Esophagus (tissue), 2 donors: Measurements from ENCODE around the gene SLC26A3. TPM values are rescaled to one million over a fixed set of nuclear protein-coding genes. Genes with fewer than 3 reads are reported as not detected.

ENCODE experiments used
- H3K27ac ChIP-seq, 2 donors: one replicate each; pipeline ENCODE4 v1.5.1; 2013; ENCODE audit warnings: low read depth in 2 of 2, mild to moderate bottlenecking in 2 of 2, inconsistent platforms in 1 of 2, low read length in 1 of 2, moderate library complexity in 1 of 2
- H3K27me3 ChIP-seq, 2 donors: one replicate each; pipeline ENCODE4 v1.6.1; 2013; ENCODE audit warnings: low read length in 2 of 2, control low read depth in 1 of 2, mild to moderate bottlenecking in 1 of 2; ENCODE audit not compliant: insufficient read depth in 2 of 2, control insufficient read depth in 1 of 2
- H3K36me3 ChIP-seq, 2 donors: one replicate each; pipeline ENCODE4 v1.6.1; 2013; ENCODE audit warnings: low read length in 1 of 2; ENCODE audit not compliant: control insufficient read depth in 2 of 2, insufficient read depth in 2 of 2
- H3K4me1 ChIP-seq, 2 donors: one replicate each; pipeline ENCODE4 v1.6.1; 2013; ENCODE audit warnings: low read length in 1 of 2; ENCODE audit not compliant: control insufficient read depth in 2 of 2, insufficient read depth in 2 of 2
- H3K4me3 ChIP-seq, 2 donors: one replicate each; pipeline ENCODE4 v1.5.1; 2013; ENCODE audit warnings: low read length in 2 of 2, mild to moderate bottlenecking in 2 of 2, low read depth in 1 of 2, moderate library complexity in 1 of 2
- H3K9me3 ChIP-seq, 2 donors: one replicate each; pipeline ENCODE4 v1.6.1; 2013; ENCODE audit warnings: mild to moderate bottlenecking in 2 of 2, low read depth in 1 of 2, low read length in 1 of 2, moderate library complexity in 1 of 2; ENCODE audit not compliant: control insufficient read depth in 2 of 2, insufficient read depth in 1 of 2
- WGBS, 2 donors: extraction: QIAGEN DNeasy Blood & Tissue Kit; methylation state at CpG; one replicate each; pipeline ENCODE4 v1.1.7; 2013; 5-methylcytosine and 5-hydroxymethylcytosine counted together
- polyA plus RNA-seq, 2 donors: library from polyadenylated mRNA; stranded (reverse); fragments of 200-250 nt; gene quantifications; one replicate each; pipeline ENCODE4 v1.2.3, GENCODE V29; 2013
- donor health status: healthy with polysubstance abuse.
- donor health status: Bipolar disorder and iron deficiency.

Gene SLC26A3
- polyA plus RNA-seq, 2 donors: 0.01 to 0.18 TPM

DNA sequence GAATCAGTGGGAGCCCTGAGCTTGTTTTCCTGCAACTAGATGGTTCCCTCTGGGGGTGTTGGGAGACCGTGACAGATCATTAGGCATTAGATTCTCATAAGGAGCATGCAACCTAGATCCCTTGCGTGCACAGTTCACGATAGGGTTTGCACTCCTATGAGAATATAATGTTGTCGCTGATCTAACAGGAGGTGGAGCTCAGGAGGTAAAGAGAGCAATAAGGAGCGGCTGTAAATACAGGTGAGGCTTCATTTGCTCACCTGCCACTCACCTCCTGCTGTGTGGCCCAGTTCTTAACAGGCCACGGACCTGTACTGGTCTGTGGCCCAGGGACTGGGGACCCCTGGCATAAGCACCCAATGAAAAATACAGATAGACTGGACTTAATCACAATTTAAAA, 10.7 kb downstream of the SLC26A3 start:
- Histone ChIP-seq H3K27ac (no peak overlapping the region), H3K36me3 (no peaks in the 10 kb centered on the region), H3K27me3 (no peaks in the 10 kb centered on the region), H3K9me3 (no peaks in the 10 kb centered on the region), H3K4me3 (no peak overlapping the region), H3K4me1 (no peaks in the 10 kb centered on the region)
- 86 to 88% methylated on average over 6 of the region's 6 CpGs for WGBS, 2 donors

DNA sequence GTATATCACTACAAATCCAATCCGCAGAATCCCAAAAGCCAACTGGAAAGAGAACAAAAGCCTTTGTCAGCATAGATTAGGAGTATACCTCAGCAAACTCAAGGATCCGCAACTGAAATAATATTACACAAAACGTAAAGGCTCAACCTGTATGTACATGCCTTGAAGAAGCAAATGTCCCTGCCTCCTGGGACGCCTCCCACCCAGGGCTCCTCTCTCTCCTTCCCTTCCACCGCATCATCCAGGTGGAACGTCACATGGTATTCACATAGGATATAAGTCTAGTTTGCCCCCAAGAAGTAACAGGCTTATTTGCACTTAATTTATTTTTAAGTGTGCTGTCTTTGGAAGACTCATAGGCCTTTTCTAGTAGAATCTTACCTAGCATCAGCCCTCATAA, 13.4 kb downstream of the SLC26A3 start:
- Histone ChIP-seq H3K27ac (no peak overlapping the region), H3K4me1 (no peaks in the 10 kb centered on the region), H3K27me3 (no peaks in the 10 kb centered on the region), H3K9me3 (no peaks in the 10 kb centered on the region), H3K4me3 (no peak overlapping the region), H3K36me3 (no peaks in the 10 kb centered on the region)
- 67 to 69% methylated on average over 6 of the region's 6 CpGs for WGBS, 2 donors

DNA sequence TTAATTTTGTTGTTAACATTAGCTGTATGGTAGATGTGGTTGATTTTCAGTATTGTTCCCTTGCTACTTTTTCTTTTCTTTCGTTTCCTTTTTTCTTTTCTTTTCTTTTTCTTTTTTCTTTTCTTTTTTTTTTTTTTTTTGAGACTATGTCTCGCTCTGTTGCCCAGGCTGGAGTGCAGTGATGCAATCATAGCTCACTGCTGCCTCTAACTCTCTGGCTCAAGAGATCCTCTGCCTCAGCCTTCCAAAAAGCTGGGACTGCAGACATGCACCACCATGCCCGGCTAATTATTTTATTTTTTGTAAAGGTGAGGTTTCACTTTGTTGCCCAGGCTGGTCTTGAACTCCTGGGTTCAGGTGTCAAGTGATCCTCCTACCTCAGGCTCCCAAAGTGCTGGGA, 14.4 kb downstream of the SLC26A3 start:
- H3K9me3 ChIP-seq: no peaks in the 10 kb centered on the region
- 60 to 77% methylated on average over 3 of the region's 3 CpGs for WGBS, 2 donors
- H3K4me1 ChIP-seq: no peaks in the 10 kb centered on the region
- no peak overlapping the region for H3K4me3 ChIP-seq
- H3K36me3 ChIP-seq: no peaks in the 10 kb centered on the region
- H3K27me3 ChIP-seq: no peaks in the 10 kb centered on the region
- H3K27ac ChIP-seq: no peak overlapping the region

GRCh38 chr7:107788216-107788615, 14.8 kb downstream of the SLC26A3 start:
- no peaks in the 10 kb centered on the region for H3K4me1 ChIP-seq
- 84 to 89% methylated on average over 1 of the region's 1 CpG for WGBS, 2 donors
- H3K27me3 ChIP-seq: no peaks in the 10 kb centered on the region
- no peaks in the 10 kb centered on the region for H3K9me3 ChIP-seq
- no peaks in the 10 kb centered on the region for H3K36me3 ChIP-seq
- H3K4me3 ChIP-seq: no peak overlapping the region
- no peak overlapping the region for H3K27ac ChIP-seq

GRCh38 chr7:107785926-107786325, 17.1 kb downstream of the SLC26A3 start:
- WGBS, 2 donors: 26 to 33% methylated on average over 2 of the region's 2 CpGs
- Histone ChIP-seq H3K27ac (no peak overlapping the region), H3K36me3 (no peaks in the 10 kb centered on the region), H3K4me3 (no peak overlapping the region), H3K27me3 (no peaks in the 10 kb centered on the region), H3K9me3 (no peaks in the 10 kb centered on the region), H3K4me1 (no peaks in the 10 kb centered on the region)

- 79 to 83% methylated on average over 2 of the region's 2 CpGs for WGBS, 2 donors
- Histone ChIP-seq H3K4me3 (no peak overlapping the region), H3K36me3 (no peaks in the 10 kb centered on the region), H3K4me1 (no peaks in the 10 kb centered on the region), H3K27me3 (no peaks in the 10 kb centered on the region), H3K27ac (no peak overlapping the region), H3K9me3 (no peaks in the 10 kb centered on the region)
Observed at GRCh38 chr7:107785170-107785569, 17.9 kb downstream of the SLC26A3 start.

DNA sequence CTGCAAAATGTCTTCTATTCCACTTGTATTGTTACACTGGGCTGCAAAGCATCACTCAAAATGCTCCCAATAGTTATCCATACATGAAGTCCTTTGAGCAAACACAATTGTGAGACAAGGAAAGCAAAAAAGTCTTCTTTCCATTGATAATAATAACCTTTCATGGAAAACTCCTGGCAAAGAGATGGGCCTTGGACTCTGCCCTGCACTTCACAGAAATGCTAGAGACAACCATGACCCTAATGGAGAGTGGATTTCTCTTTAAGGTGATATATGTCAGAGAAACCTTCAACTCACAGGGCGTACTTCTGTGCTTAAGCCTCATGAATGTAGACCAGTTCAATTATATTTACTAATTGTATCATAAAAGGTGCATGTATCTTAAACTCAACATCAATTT, 19.4 kb downstream of the SLC26A3 start:
- no peak overlapping the region for H3K4me3 ChIP-seq
- H3K4me1 ChIP-seq: no peaks in the 10 kb centered on the region
- no peaks in the 10 kb centered on the region for H3K36me3 ChIP-seq
- no peaks in the 10 kb centered on the region for H3K27me3 ChIP-seq
- H3K9me3 ChIP-seq: no peaks in the 10 kb centered on the region
- WGBS, 2 donors: 90 to 94% methylated on average over 1 of the region's 1 CpG
- H3K27ac ChIP-seq: no peak overlapping the region

GRCh38 chr7:107782374-107782773, 20.6 kb downstream of the SLC26A3 start:
- Histone ChIP-seq H3K36me3 (no peaks in the 10 kb centered on the region), H3K27ac (no peak overlapping the region), H3K4me1 (no peaks in the 10 kb centered on the region), H3K9me3 (no peaks in the 10 kb centered on the region), H3K27me3 (no peaks in the 10 kb centered on the region), H3K4me3 (no peak overlapping the region)
- WGBS, 2 donors: 68 to 71% methylated on average over 3 of the region's 3 CpGs

DNA sequence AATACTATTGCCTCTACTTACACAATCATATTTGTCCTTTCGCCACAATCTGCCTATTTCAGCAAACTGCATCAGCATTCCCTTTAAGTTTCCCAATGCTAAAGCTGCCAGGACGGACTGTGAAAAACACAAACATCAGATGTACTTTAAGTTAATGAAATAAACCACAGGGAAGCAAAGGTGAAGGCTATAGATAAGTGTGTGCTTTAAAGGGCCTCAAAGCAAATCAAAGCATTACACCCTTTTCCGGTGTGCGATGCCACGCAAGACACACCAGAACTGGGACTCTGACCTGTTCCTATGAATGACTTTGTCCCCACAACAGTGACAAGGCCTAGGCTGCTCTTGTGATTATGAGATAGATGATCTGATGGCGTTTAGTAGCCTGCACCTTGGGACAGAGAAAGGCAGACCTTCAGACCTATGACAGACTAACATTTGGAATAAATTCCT, 23.4 kb downstream of the SLC26A3 start:
- 80 to 82% methylated on average over 6 of the region's 6 CpGs for WGBS, 2 donors
- no peak overlapping the region for H3K27ac ChIP-seq
- H3K4me1 ChIP-seq: no peaks in the 10 kb centered on the region

DNA sequence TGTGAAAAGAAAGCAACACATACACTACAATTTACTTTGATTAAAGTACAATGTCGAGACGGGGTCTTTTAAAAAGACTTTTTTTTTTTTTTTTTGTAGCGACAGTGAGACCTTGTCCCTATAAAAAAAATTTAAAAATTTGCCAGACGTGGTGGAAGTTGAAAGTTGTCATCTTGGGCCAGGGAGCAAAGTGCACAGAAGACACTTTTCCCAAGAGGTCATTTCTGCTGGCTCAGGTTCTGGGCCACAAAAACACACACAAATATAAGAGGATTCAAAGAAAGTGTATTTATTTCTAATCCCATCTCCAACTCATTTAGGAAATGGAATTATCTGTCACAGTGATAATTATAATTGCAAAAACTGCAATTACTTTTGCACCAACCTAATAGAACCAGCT, 24.7 kb downstream of the SLC26A3 start:
- no peak overlapping the region for H3K4me3 ChIP-seq
- no peak overlapping the region for H3K27ac ChIP-seq
- H3K36me3 ChIP-seq: no peaks in the 10 kb centered on the region
- no peaks in the 10 kb centered on the region for H3K4me1 ChIP-seq
- no peaks in the 10 kb centered on the region for H3K27me3 ChIP-seq
- 80 to 87% methylated on average over 4 of the region's 4 CpGs for WGBS, 2 donors
- H3K9me3 ChIP-seq: no peaks in the 10 kb centered on the region

More for the DNA sequence above, 23.4 kb downstream of the SLC26A3 start:
- Histone ChIP-seq H3K27me3 (no peaks in the 10 kb centered on the region), H3K9me3 (no peaks in the 10 kb centered on the region), H3K4me3 (no peak overlapping the region), H3K36me3 (no peaks in the 10 kb centered on the region)
